Measurements from ENCODE around the gene SLC22A4. TPM values are rescaled to one million over a fixed set of nuclear protein-coding genes. Genes with fewer than 3 reads are reported as not detected.

The SLC22A4 gene
- total and polyA plus RNA-seq, 2 of the 8 experiments (the other 6 are each of a cell fraction or from before 2014, with no cell fraction given) = 0.45 to 0.60 TPM

DNA sequence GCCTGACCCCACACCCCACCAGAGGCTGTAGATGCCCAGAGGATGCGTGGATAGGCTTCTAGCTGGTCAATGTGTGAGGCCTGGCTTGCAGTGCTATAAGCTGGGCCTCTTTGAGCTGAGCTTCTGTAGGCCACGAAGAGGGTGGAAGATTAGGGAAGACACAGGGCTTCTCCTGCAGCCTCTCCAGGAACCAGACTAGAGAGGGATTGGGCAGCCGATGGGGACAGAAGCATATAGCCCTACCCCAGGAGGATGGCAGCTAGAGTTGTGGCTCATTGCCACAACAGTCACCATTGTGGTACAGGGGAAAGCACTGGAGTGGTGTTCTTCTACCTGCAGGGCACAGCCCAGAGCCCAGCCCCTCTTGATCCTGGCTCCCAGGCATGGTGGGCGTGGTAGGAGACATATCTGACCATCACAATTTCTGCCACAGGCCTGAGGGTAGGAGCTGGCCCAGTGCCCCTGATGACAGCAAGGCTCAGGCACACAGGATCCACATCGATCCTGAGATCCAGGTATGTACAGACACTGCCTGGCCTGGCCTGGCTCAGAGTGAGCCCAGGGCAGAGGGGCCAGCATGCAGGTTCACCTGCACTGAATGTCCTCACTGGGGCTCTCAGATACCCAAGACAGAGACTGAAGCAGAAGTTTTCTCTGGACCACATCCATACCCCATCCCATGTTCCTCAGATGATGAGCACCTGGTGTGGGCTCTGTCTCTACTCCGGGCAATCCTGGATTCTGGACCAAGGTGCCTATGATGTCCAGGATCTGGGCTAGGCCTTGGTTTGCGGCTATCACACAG lies 28.0 kb upstream of the SLC22A4 start (continued):
- TF ChIP-seq CTBP2 (IDR thresholded peaks at IDR 0.05; ENCODE audit: borderline replicate concordance, insufficient read depth, insufficient read length, low read length) = no peak
- TF ChIP-seq EZH2 (IDR thresholded peaks at IDR 0.05; ENCODE audit: low read depth, low read length, severe bottlenecking) = no peak
- no peak for TF ChIP-seq ZNF274 (IDR thresholded peaks at IDR 0.05; ENCODE audit: borderline replicate concordance, extremely low read depth, low read length)
- TF ChIP-seq FOSL1 (IDR thresholded peaks at IDR 0.05; ENCODE audit: insufficient read depth, low read depth, low read length) = no peak

All from H1 (cell line).